ENCODE measurements around the gene MAPK7.

MAPK7 gene

DNA sequence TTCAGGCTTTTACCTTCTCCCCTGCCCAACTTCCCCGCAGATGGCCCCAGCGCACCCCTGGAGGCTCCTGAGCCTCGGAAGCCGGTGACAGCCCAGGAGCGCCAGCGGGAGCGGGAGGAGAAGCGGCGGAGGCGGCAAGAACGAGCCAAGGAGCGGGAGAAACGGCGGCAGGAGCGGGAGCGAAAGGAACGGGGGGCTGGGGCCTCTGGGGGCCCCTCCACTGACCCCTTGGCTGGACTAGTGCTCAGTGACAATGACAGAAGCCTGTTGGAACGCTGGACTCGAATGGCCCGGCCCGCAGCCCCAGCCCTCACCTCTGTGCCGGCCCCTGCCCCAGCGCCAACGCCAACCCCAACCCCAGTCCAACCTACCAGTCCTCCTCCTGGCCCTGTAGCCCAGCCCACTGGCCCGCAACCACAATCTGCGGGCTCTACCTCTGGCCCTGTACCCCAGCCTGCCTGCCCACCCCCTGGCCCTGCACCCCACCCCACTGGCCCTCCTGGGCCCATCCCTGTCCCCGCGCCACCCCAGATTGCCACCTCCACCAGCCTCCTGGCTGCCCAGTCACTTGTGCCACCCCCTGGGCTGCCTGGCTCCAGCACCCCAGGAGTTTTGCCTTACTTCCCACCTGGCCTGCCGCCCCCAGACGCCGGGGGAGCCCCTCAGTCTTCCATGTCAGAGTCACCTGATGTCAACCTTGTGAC is 3.6 kb downstream of the MAPK7 start:
- DNase-seq = no peak

DNA sequence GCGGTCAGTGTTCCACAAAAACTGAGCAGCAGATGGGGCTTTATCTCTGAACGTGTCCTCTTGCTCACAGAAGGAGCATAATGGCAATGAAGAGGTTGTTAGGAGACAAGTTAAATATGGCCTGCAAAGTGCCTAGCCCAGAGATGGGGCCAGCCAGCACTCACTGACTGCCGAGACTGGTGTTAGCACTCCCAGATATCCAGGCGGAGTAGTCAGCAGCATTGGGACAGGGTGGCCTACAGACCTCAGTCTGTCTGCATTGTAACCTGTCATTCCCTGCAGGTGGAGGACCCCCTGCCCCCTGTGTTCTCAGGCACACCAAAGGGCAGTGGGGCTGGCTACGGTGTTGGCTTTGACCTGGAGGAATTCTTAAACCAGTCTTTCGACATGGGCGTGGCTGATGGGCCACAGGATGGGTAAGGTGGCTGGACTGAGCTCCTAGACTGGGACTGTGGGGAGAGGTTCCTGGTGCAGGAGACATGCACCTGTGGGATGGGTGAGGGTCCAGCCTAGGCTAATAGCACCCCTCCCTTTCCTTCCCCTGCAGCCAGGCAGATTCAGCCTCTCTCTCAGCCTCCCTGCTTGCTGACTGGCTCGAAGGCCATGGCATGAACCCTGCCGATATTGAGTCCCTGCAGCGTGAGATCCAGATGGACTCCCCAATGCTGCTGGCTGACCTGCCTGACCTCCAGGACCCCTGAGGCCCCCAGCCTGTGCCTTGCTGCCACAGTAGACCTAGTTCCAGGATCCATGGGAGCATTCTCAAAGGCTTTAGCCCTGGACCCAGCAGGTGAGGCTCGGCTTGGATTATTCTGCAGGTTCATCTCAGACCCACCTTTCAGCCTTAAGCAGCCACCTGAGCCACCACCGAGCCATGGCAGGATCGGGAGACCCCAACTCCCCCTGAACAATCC is 4.5 kb downstream of the MAPK7 start:
- DNase-seq = no peak

DNA sequence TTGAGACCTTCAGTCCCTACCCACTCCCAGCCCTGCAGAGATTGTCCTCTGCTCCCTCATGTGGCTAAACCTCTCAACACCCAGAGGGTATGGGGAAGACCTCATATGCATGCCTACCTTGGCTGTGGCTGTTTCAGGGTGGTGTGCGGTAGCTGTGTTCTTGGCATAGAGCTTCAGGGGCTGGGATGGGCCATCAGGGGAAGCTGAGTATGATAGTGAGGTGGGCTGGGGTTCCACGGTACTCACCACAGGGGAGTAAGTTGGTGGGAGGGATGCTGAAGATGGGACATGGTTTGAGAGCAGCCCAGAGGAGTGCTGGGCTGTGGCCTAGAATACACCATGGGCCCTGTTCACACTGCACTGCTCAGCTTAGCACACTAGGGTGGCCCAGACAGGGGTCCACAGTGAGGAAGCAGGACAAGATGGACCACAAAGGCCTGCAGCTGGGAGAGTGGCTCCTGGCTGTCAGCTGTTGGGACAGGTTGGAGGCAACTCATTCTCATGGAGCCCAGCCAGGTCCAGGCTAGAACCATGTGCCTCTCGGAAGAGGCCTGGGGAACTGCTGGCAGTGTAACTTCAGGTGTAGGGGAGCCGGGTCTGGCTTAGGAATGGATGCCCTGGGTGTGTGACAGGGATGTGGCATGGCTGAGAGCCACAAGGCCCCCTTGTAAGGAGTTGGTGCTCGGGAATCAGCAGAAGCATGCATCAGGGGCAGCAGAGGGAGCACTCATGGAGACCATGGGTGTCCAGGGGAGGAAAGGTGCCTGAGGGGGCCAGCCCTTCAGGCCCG is 5.6 kb downstream of the MAPK7 start:
- no peak for DNase-seq

DNA sequence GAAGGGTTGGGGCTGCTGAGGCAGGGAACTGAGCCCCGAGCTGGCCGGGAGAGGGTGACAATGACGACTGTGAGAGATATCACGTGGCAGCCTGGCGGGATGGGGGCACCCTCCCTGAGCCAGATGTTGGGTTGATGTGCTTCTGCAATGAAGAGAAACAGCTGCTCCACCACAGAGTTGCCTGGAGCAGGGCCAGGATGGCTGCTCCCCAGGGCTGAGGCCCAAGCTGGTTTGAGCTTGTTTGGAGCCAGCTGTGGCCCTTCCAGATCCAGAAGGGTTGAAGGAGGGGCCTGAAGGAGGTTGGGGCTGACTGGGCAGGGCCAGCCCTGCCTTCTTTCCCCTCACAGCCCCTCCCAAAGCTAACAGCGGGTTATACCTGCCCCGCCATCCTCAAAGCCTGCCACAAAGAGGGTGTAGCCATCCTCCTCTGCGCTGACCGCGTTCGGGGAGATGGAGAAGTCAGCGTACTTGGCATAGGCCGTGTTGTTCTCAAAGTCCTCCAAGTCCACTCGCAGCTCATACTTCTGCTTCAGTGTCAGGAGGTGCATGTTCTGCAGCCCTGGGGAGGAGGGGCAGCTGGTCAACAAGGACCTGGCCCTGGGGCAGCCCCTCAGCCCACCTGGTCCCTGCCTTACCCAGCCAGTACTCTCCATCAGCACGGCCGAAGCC is 6.6 kb downstream of the MAPK7 start:
- no peak for DNase-seq

DNA sequence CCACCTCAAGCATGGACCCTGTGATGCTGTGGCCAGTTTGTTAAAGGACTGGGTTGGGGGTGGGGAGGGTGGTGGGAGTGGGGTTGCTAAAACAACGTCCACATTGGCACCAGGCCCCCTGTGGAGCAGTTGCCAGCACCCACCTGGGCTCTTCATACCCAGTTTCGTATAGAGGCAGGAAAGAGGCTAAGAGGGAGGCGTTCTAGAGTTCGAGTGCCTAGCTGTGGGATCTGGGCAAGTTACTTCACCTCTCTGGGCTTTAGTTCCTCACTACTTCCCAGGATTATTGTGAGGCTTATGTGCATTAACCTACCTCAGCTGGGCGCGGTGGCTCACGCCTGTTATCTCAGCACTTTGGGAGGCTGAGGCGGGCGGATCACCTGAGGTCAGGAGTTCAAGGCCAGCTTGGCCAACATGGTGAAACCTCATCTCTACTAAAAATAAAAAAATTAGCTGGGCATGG is 7.3 kb downstream of the MAPK7 start:
- no peak for DNase-seq

DNA sequence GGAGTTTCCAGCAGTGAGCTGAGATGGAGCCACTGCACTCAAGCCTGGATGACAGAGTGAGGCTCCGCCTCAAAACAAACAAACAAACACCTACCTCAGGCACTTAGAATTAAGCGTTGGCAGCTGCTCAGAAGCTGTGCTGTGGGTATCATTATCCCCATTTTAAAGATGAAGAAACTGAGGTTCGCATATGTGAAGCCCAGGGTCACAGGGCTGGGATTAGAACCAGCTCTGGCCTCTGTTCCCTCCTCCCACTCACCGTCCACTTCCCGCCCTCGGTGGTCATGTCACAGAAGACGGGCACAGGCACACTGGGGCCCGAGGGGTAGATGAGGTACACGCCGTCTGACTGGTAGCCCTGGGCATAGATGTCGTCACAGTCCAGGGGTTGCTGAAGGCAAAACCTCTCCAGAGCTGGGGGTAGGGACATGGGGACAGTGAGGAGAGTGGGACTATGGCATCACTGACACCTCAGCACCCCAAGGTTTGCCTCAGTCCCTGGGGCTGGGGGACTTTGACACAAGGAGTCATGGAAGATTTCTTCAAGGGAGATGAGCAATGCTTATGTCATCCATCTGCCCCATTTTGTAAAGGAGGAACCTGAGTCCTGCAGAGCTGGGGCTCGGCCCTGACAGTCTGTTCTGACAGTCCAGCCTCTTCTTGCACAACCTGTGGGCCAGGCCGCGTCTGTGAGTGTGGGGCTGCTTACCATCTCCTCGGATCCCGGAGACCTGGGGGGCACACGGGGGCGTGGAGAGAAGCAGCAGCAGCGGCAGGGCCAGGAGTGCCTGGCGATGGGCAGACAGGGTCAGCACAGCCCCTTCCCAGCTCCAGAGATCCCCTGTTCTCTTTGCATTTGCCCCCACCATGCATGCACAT is 8.0 kb downstream of the MAPK7 start:
- peak; percentile 30 for DNase-seq

DNA sequence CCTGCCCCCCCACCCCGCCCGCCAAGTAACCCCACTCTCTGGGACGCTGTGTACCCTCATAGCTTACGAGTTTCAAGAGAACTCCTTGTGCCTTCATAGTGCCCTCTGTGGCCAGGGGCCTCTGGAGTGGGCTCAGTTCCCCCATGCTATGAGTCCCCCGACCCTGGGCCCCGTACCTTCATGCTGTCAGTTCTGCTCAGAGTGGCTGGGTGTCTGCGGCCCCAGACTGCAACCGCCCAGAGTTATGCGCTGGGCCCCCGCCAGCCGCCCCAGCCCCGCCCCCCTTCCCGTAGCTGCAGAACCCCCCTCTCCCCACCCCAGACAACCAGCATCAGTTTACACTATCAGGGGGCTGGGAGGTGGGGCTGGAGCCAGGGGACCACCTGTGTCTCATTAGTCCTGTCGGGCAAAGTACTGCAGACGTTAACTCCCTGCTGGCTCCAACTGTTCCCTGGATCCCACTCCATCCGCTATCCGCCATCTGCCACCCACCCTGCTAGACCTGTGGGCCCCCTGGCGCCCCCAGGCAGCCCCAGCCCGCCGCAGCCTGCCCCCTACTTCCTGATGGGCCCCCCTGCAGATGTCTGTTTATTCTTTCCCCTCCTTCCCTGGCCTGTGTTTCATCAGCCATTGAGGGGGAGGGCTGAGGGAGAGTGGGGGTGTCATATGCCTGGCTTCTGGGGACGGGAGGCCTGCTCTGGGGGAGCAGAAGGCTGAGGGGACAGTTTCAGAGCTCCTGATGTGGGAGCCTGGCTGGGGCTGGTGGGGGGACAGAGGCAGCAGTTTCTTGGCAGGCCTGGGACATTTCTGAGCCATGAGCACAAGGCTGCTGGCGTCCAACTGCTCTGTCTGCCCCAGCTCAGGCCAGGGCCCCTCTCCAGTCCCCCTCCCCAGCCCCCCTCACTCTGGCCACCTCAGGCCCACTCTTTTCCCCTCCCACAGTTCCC is 8.9 kb downstream of the MAPK7 start, which contains the start of gene MFAP4:
MFAP4 (minus strand) TSS at position 217 of the 947 bp plus-strand sequence; CDS start at position 182, 35 bp downstream.
- DNase-seq = no peak

DNA sequence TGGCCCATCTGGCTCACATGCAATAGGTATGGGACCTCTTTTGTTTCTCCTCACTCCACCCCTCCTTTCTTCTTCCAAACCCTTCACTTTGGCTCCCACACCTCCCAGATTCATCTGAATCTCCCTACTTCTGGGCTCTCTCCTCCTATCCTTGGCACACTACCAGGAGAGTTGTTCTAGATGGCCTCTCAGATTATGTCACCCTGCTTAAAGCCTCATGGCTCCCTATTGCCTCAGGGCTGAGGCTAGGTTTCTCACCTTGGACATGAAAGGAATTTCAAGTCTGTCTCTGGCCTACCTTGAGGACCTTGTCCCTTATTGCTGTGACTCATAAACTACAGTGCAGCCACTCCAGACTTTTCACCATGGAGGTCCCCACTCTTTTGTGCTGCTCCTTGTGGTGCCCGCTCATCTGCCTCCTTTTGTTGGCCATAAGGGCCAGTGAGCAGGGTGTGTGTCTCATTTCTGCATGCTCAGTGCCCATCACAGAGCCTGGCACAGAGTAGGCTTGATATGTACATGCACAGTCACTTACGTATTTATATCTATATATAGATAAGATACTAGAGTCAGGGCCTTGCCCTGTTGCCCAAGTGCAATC is 9.7 kb downstream of the MAPK7 start:
- DNase-seq = no peak

DNA sequence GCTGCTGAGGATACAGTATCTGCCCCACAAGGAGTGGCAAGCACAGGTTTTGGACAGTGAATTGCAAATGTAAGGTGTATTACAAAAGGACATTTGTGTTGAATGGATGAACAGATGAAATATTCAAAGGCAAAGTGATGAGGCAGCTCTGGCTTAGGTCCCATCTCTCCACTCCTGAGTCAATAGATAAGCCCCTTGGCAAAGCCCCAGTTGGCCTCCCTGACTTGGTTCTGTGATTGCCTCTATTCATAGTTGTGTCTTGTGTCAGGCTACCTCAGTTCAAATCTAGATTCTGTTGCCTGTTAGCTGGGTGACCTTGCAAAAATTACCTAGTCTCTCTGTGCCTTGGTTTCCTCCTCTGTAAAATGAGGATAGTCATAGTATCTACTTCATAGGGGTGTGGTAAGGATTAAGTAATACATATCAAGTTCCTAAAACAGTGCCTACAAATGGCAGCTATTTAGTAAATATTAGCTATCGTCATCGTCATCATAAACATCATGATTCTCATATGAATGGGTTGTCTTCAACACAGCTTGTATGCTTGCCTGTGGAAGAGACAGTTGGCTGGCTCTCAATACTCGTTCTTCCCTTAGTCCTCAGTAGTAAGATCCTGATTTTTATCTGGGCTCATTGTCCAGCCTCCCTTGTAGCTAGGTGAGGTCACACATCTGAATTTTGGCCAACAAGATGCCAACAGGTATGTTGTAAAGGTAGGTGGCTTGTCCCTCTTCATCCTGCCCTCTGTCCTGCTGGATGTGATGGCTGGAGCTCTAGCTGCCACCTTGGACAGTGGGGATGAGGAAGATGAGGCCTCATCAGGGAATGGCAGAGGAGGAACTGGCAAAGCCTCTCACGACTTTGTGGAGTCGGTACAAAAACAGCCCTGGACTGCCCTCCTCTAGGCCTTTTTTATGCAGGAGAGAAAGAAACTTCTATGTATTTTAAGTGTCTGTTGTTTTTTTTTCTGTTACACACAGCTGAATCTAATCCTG is 10.8 kb downstream of the MAPK7 start:
- DNase-seq = no peak

DNA sequence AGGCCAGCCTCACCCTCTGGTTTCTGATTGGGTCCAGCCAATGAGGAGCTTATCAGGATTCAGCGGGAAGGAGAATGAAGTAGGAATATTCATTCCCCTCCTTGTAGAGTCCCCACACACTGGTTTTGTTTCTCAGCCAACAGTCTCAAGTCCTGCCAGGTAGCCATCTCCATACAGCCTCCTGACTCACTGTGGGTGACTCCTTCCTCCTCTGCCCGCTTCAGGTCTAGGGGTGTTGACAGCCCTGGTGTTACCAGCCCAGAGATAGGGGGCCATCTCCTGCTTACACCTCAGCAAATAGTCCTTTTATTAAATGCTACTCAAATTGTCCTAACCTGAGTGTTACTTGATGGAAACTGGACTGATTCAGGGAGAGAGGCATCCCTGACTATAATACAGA is 12.7 kb downstream of the MAPK7 start:
- DNase-seq = no peak

DNA sequence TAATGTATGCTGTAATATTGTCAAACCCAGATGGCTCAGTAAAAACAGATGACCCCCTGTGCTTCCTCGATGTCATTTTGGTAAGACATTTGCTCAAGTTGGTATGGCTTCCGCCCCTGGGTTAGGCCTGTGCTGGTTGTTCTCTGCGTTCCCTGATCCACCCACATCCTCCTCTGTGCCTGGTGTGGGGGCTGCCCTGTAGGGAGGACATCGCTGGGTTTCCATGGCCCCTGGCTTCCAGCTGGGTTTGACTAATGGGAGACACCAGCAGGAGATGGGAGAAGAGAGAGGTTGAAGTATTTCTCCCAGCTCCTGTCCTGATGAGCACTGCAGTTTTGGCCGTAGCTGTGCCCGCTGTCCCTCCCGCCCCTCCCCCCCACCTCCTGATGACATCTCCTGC is 13.1 kb downstream of the MAPK7 start:
- no peak for DNase-seq

DNA sequence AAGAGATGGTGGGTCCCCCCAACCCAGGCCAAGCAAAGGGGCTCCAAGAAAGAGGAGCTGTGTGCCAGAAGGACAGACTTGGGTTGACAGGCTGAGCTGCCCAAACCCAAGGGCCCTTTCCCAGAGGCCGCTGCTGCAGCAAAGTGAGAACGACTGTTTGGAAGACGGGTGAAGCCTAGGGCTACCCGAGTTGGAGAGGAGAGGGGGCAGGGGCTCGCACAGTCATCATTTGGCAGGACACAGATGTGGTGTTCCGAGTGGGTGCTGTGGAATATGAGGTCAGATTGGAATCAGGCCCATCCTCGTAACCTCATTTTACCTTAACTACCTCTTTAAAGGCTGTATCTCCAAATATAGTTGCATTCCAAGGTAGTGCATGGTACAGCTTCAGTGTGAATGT is 14.0 kb downstream of the MAPK7 start:
- no peak for DNase-seq

DNA sequence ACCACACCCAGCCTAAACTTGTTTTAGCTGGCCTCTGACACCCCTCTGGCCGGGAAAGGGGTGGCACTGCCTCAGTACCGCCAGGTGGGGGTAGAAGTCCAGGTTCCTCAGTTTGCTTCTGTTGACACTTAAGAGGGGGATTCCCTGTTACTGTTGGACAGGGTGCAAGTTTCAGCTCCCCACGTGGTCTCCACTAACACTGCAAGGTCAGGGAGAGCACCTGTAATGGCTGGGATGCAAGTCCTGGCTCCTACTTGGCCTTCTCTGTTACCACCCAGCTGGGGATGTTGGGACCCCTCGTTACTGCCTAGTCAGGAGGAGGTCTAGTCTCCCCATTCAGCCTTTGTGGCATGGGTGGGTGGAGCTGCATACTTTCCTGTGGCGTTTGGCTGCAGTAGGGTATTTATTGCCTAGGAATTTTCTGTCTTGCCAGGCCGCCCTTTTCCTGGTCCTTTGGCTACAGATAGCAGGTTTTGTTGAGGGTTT is 19.3 kb downstream of the MAPK7 start:
- no peak for DNase-seq

DNA sequence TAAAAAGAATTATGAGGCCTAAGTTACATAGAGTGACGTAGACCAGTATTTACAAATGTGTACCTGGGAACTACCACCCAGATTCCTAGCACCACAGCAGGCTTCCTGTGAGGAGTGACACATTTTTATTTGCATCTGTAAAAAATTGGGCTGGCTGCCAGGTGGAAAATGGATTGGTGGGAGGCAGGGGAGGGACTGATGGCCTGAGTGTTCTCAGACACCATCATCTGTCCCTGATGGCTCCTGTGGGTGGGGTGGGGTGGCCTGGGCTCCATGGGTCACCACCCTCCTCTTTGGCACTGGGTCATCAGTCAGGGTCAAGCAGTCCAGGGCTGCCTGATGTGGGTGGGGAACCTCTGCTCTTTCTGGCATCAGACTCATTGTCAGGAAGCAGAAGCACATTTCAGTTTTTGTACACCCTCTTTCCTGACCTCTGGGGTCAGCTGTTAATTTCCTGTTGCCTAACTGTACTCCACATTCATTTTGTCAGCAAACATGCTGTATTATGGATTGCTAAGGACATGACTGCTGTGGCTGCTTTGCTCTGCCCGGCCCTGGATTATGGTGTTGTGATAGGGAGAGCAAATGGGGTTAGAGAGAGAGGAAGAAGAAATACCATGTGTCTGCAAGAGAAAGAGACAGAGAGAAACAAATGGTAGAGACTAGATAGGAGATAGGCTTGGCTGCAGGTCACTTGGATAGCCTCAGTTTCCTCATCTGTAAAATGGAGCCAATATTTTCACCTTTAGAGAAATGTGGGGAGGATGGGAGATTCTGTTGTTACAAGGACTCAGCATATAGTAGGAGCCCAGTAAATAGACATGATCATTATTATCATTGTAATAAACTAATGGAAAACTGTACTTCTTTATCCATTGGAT is 20.2 kb downstream of the MAPK7 start:
- DNase-seq = peak; percentile 59

DNA sequence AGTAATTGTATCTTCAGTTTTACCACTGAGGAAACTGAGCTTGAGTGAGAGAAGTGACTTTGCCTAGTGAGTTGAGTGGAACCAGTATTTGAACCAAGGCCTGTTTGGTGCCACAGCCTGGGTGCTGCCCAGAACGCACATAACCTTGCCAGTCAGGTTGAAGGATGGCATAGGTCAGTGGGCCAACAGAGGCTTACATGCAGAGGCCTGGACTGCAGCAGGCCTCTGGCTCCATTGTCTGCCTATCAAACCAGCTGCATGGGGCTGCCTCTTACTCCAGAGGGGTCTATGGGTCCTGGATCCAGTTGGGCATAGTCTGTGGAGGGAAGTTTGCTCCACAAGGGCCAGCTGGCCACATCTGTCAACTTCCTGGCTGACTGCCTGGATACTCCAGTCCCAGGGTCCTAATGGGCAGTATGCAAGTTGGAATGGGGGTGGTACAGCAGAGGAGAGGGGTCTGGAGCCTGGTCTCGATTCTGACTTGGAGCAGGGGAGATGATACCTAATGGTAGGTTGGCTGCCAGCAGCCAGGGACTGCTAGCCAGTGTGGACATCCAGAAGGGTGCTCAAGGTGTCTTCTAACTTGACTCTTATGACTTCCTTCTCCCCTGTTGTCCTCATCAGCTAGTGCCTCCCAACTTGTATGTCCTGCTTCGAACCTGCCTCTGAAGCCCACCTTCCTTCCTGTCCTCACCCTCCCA is 21.6 kb downstream of the MAPK7 start:
- DNase-seq = no peak

DNA sequence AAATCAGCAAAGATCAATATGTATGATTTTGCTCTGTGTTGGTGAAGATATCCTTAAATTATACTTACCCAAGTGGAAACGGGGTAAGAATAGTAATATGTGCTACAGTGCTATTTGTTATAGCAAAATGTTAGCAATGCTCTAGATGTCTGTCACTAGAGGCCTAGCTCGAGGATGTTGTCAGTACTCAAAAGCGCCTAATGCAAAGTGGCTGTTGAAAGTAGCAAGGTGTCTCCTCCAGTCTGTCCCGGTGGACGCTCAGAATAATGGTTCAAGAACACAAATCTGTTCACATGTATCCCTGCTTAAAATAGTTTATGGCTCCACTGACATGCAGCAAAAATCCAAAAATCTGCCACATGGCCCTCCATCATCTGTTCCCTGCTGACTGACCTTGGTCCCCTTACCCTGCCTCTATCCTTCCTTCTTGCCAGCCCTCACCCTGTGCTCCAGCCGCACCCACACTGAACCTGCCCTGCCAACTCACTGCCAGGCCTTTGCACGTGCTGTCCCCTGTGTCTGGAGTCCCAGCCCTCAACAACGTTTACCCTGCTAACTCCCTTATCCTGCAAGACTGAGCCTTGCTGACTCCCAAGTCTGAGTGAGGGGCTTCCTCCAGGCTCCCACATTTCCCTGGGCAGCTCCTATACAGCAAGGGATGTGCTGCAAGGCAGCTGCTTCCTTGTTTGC is 23.2 kb downstream of the MAPK7 start:
- DNase-seq = no peak
